Measurements from ENCODE around the gene RAB26.

The RAB26 gene

GRCh38 chr16:2155977-2156848, 7.8 kb downstream of the RAB26 start:
- H3K27ac ChIP-seq: peak overlapping the region; percentile 49
- in situ Hi-C loops (cut with HindIII; ENCODE audit: low pct_ligation_motif_present, low sequenced_read_pairs): no loop called here
- peaks cover 35% of the 10 kb centered on the region for H3K36me3 ChIP-seq (replicated peaks)
- H3K4me3 ChIP-seq (ENCODE audit: low read depth, low read length): peak overlapping the region; percentile 87
- H3K27me3 ChIP-seq (replicated peaks): no peaks in the 10 kb centered on the region
- peak; percentile 57 for DNase-seq
- TF ChIP-seq, protein P1, sequence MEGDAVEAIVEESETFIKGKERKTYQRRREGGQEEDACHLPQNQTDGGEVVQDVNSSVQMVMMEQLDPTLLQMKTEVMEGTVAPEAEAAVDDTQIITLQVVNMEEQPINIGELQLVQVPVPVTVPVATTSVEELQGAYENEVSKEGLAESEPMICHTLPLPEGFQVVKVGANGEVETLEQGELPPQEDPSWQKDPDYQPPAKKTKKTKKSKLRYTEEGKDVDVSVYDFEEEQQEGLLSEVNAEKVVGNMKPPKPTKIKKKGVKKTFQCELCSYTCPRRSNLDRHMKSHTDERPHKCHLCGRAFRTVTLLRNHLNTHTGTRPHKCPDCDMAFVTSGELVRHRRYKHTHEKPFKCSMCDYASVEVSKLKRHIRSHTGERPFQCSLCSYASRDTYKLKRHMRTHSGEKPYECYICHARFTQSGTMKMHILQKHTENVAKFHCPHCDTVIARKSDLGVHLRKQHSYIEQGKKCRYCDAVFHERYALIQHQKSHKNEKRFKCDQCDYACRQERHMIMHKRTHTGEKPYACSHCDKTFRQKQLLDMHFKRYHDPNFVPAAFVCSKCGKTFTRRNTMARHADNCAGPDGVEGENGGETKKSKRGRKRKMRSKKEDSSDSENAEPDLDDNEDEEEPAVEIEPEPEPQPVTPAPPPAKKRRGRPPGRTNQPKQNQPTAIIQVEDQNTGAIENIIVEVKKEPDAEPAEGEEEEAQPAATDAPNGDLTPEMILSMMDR (IDR thresholded peaks at IDR 0.05; ENCODE audit: low read depth, low read length, missing control alignments): no peak

DNA sequence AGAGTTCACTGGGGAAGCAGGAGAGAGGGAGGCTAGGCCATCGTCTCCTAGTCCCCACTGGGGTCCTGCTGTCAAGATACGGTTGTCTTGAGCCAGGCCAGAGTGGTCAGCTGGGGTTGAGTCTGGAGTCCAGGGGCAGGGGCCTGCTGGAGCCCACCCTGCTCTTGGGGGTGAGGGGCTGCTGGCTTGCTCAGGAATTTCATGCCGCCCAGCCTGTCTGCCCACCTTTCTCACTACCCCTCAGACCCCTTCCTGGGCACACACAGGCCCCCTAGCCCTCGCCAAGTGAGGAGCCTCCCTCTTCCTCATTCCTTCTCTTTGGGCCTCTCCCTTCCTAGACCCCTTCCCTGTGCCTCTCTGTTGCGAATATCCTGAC, 8.4 kb downstream of the RAB26 start:
- in situ Hi-C loops (cut with HindIII; ENCODE audit: low pct_ligation_motif_present, low sequenced_read_pairs): no loop called here
- Histone ChIP-seq H3K4me3 (ENCODE audit: low read depth, low read length) (peak overlapping the region; percentile 87), H3K27me3 (replicated peaks) (no peaks in the 10 kb centered on the region), H3K36me3 (replicated peaks) (peaks cover 28% of the 10 kb centered on the region), H3K27ac (peak overlapping the region; percentile 12)
- DNase-seq: no peak
- TF ChIP-seq, protein P1 (IDR thresholded peaks at IDR 0.05; ENCODE audit: low read depth, low read length, missing control alignments): no peak

- in situ Hi-C loops (cut with HindIII; ENCODE audit: low pct_ligation_motif_present, low sequenced_read_pairs): no loop called here
- TF ChIP-seq, protein P1 (IDR thresholded peaks at IDR 0.05; ENCODE audit: low read depth, low read length, missing control alignments): no peak
- no peak overlapping the region for H3K27ac ChIP-seq
- no peak for DNase-seq
- peaks cover 22% of the 10 kb centered on the region for H3K36me3 ChIP-seq (replicated peaks)
- no peaks in the 10 kb centered on the region for H3K27me3 ChIP-seq (replicated peaks)
- no peak overlapping the region for H3K4me3 ChIP-seq (ENCODE audit: low read depth, low read length)
Observed at GRCh38 chr16:2157480-2158261, 9.2 kb downstream of the RAB26 start.

DNA sequence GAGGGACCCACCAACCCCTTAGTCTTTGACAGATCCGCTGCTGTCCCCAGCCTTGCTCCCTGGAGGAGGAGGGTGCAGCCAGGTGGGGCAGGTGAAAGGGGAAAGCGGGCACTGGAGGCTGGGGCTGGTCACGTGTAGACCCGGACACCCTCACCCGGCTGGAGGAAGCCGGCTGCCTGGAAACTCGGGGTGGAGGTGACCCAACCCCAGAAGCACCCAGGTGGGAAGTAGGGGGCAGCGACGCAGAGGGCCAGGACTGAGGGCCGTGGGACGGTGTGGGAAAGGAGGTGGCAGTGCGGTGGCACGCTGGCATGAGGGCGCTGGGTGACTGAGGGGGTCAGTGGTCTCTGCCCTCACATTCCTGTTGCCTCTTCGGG, 9.8 kb downstream of the RAB26 start:
- Histone ChIP-seq H3K36me3 (replicated peaks) (peaks cover 17% of the 10 kb centered on the region), H3K27me3 (replicated peaks) (no peaks in the 10 kb centered on the region), H3K27ac (peak overlapping the region; percentile 86), H3K4me3 (ENCODE audit: low read depth, low read length) (peak overlapping the region; percentile 3)
- DNase-seq: no peak
- TF ChIP-seq, protein P1 (IDR thresholded peaks at IDR 0.05; ENCODE audit: low read depth, low read length, missing control alignments): no peak
- in situ Hi-C loops (cut with HindIII; ENCODE audit: low pct_ligation_motif_present, low sequenced_read_pairs): no loop called here

DNA sequence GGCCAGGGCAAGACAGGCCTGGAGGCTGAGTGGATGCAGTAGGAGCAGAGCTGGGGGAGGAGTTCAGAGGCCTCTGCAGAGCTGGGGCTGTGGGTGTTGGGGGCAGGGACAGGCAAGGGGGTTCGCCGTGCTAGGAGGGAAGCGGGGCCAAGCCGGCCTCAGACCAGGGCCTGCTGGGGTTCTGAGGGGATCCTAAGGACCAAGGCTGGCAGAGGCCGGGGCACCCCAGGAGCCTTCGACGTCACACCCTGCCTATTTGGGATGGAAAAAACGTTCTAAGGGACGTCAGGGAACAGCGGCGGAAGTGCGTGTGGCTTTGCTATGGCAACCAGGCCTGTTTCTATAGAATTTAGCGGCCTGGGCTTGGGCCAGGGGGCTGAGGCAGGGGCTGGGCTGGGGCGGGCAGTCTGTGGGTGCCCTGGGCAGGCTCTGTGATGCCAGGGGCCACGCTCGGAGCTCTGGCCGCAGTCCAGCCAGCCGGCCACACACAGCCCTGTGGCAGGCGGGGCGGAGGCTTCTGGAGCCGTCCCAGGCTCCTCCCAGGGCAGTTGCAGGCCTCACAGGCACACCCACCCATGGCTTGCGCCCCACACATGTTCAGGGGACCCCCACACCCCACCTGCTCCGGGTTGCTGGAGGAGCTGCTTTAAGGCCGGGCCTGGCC, 10.9 kb downstream of the RAB26 start:
- in situ Hi-C loops (cut with HindIII; ENCODE audit: low pct_ligation_motif_present, low sequenced_read_pairs): no loop called here
- Histone ChIP-seq H3K4me3 (ENCODE audit: low read depth, low read length) (peak overlapping the region; percentile 22), H3K36me3 (replicated peaks) (peaks cover 12% of the 10 kb centered on the region), H3K27ac (peak overlapping the region; percentile 86), H3K27me3 (replicated peaks) (no peaks in the 10 kb centered on the region)
- TF ChIP-seq, protein P1 (IDR thresholded peaks at IDR 0.05; ENCODE audit: low read depth, low read length, missing control alignments): no peak
- DNase-seq: peak; percentile 75
